ENCODE results near the gene PAQR3. TPM values are rescaled to one million over a fixed set of nuclear protein-coding genes. Genes with fewer than 3 reads are reported as not detected.
A peak's percentile ranks its signal among the peaks of the same experiment; 100 is the strongest.

The PAQR3 gene
- total and polyA plus RNA-seq, 2 experiments from 2014 or later, result 15.9 to 36.3 TPM

DNA sequence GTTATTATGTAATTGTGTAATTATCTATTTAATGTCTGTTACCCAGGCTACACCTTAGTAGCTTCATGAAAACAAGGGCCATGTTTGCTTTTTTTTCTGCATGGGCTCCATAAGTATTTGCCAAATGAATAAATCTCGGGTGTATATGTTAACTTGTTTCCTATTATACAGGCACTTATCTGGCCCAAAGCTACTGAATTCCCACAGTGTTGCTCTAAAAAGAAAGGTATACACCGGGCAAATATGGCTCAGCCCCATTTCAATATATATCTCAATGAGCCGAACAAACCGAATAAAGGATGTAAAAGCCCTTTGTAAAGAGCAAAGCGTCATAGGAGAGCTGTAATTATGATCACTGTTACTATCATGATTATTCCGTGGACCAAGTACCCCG lies 767 bp downstream of the PAQR3 start (continued):
- TF ChIP-seq ZNF462 (CRISPR knock-in tag; IDR thresholded peaks at IDR 0.05), result no peak
- no peak for TF ChIP-seq NANOG (IDR thresholded peaks at IDR 0.05; ENCODE audit: borderline replicate concordance)

DNA sequence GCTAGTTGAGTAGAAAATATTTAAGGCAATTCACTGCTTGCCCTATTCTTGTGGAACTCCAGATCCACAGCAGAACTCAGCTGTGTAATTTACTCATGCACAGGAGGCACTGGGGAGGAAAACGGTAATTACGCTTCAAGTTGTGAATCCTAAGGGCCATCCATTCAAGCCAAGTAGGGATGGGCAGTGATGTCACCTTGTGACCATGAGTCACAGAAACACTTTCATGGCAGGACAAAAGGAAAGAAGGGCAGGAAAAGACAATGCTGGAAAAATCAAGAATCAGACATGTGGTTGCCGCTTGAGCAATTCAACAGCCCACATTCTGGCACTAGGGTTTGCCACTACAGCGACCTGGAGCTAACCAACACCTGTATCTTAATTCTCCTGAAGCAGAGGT lies 1.4 kb downstream of the PAQR3 start:
- peaks cover 18% of the 10 kb centered on the region for H3K79me2 ChIP-seq (replicated peaks; ENCODE audit: insufficient read depth)
- Mint-ChIP-seq H3K27ac (no peak overlapping the region), H3K4me1 (peaks cover 35% of the 10 kb centered on the region), H3K27me3 (ENCODE audit: insufficient read depth, low read depth, poor library complexity) (peaks cover 10% of the 10 kb centered on the region), H3K4me3 (peak overlapping the region; percentile 42), H3K9me3 (no peaks in the 10 kb centered on the region), H3K36me3 (ENCODE audit: low read depth) (peaks cover 3% of the 10 kb centered on the region; the same call in 1 of the 3 replicates)
- no peaks in the 10 kb centered on the region for H3K9me2 ChIP-seq (ENCODE audit: insufficient read depth)
- DNase-seq (ENCODE audit: low spot score) (no peak), ATAC-seq (no peak)
- peaks cover 27% of the 10 kb centered on the region for H3K4me1 ChIP-seq (ENCODE audit: insufficient read depth)
- no peaks in the 10 kb centered on the region for H3F3A ChIP-seq (replicated peaks; ENCODE audit: low read depth)
- no peak overlapping the region for H2AFZ ChIP-seq
- H3K27ac ChIP-seq (ENCODE audit: low read depth), result no peak overlapping the region
- no peaks in the 10 kb centered on the region; the same call in 1 of the 2 replicates for H3K36me3 ChIP-seq (ENCODE audit: insufficient read depth)
- H3K4me2 ChIP-seq, result peak overlapping the region; percentile 94
- H4K20me1 ChIP-seq (replicated peaks; ENCODE audit: insufficient read depth), result peaks cover 3% of the 10 kb centered on the region; the same call in 1 of the 2 replicates
- H3K27me3 ChIP-seq (ENCODE audit: insufficient read depth), result peaks cover 19% of the 10 kb centered on the region
- peak overlapping the region; percentile 70 for H3K4me3 ChIP-seq
- TF ChIP-seq STAT1 (IDR thresholded peaks at IDR 0.05; ENCODE audit: unreplicated experiment), result no peak
- TF ChIP-seq POLR2AphosphoS5 (IDR thresholded peaks at IDR 0.05; ENCODE audit: low read depth), result no peak
- no peak for TF ChIP-seq REST (IDR thresholded peaks at IDR 0.05; ENCODE audit: unreplicated experiment)
- TF ChIP-seq, protein P1, sequence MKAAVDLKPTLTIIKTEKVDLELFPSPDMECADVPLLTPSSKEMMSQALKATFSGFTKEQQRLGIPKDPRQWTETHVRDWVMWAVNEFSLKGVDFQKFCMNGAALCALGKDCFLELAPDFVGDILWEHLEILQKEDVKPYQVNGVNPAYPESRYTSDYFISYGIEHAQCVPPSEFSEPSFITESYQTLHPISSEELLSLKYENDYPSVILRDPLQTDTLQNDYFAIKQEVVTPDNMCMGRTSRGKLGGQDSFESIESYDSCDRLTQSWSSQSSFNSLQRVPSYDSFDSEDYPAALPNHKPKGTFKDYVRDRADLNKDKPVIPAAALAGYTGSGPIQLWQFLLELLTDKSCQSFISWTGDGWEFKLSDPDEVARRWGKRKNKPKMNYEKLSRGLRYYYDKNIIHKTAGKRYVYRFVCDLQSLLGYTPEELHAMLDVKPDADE (IDR thresholded peaks at IDR 0.05), result no peak
- TF ChIP-seq ZNF114 (CRISPR knock-in tag; IDR thresholded peaks at IDR 0.05), result no peak
- no peak for TF ChIP-seq EZH2 (IDR thresholded peaks at IDR 0.05; ENCODE audit: low read depth, unreplicated experiment)
- TF ChIP-seq JUNB (IDR thresholded peaks at IDR 0.05; ENCODE audit: unreplicated experiment), result no peak
- TF ChIP-seq CTCF (conservative IDR thresholded peaks at IDR 0.05; ENCODE audit: low read depth in 2 of 2), result no peak
- no peak for TF ChIP-seq CREB1 (CRISPR knock-in tag; IDR thresholded peaks at IDR 0.05; ENCODE audit: low read depth)
- no peak for TF ChIP-seq NANOG (IDR thresholded peaks at IDR 0.05; ENCODE audit: borderline replicate concordance)

Measured in GM23338 (cell line).